K562 (cell line): ENCODE data around the gene ESRRB. TPM values are rescaled to one million over a fixed set of nuclear protein-coding genes. Genes with fewer than 3 reads are reported as not detected.

Source experiments
- ATAC-seq: fragments of 200-7000 bp; cut with Tn5 transposase; 3 replicates; pipeline ENCODE4 v1.9.1; 2020; ENCODE audit warnings: moderate library complexity
- BruUV-seq: library from RNA; stranded (reverse); fragments of 400-500 nt; replicated peaks from 2 replicates; lab custom pipeline; 2021; lab: Mats Ljungman, UMichigan
- CTCF ChIA-PET: fragments of 300-600 bp; formaldehyde crosslinking; extraction: SDS; loops from one replicate; lab custom pipeline; 2021; ENCODE audit warnings: low intra/inter-chr PET ratio; lab: Yijun Ruan, JAX
- POLR2A ChIA-PET: fragments of 300-600, 350-650 bp; sonication (Branson Sonifier 250); formaldehyde crosslinking; extraction: SDS; loops from one replicate; lab custom pipeline; 2021; ENCODE audit warnings: antibody characterized with exemption, inconsistent platforms; lab: Yijun Ruan, JAX
- DNase-seq, 4 experiments: peaks; one replicate each; pipeline versions ENCODE4 v3.0.0 to v3.0.0-alpha.2; 2011 to 2018; ENCODE audit warnings: low spot score in 3 of 4, mixed read lengths in 3 of 4; ENCODE audit errors: extremely low read depth in 1 of 4
- FAIRE-seq: peaks from 2 replicates; lab custom pipeline; 2011; peaks lifted over from hg19 to GRCh38; lab: Jason Lieb, UNC
- H2AFZ ChIP-seq: 2 replicates; pipeline ENCODE4 v1.6.0; 2011; ENCODE audit warnings: low read depth, low read length, control low read depth, inconsistent platforms
- H3K27ac ChIP-seq: fragments of 200-600 bp; 3 replicates; pipeline ENCODE4 v1.8.0; 2011; ENCODE audit warnings: low read depth, mild to moderate bottlenecking, control low read depth, inconsistent platforms, low read length, moderate library complexity, mixed read lengths; ENCODE audit errors: extremely low read depth
- H3K27me3 ChIP-seq, 2 experiments: fragments of 300-600 bp in 1 of 2; 2 replicates in 1 of 2; 3 replicates in 1 of 2; pipeline versions ENCODE4 v1.6.0 to v1.8.0; 2011; ENCODE audit warnings: inconsistent platforms in 2 of 2, low read length in 2 of 2, mild to moderate bottlenecking in 1 of 2, mixed read lengths in 1 of 2, moderate library complexity in 1 of 2; ENCODE audit not compliant: control insufficient read depth in 2 of 2, insufficient read depth in 2 of 2
- H3K36me3 ChIP-seq: fragments of 300-600 bp; 3 replicates; pipeline ENCODE4 v1.8.0; 2011; ENCODE audit warnings: mild to moderate bottlenecking, low read length, inconsistent platforms; ENCODE audit not compliant: control insufficient read depth, insufficient read depth
- H3K4me1 ChIP-seq, 2 experiments: fragments of 200-600 bp in 1 of 2; replicated peaks in 1 of 2; 2 replicates in 1 of 2; 3 replicates in 1 of 2; pipeline versions ENCODE4 v1.5.1 to v1.8.0; 2011; ENCODE audit warnings: inconsistent platforms in 2 of 2, low read length in 2 of 2, mild to moderate bottlenecking in 1 of 2, mixed read lengths in 1 of 2, moderate library complexity in 1 of 2; ENCODE audit not compliant: control insufficient read depth in 2 of 2, insufficient read depth in 2 of 2
- H3K4me2 ChIP-seq: 2 replicates; pipeline ENCODE4 v1.6.1; 2011; ENCODE audit warnings: low read length, control low read depth, inconsistent platforms, mixed read lengths; ENCODE audit not compliant: insufficient read depth
- H3K4me3 ChIP-seq: fragments of 200-600 bp; sonication (generic), shearing (Covaris generic); 2 replicates; pipeline ENCODE4 v1.5.1; 2016; ENCODE audit warnings: control low read depth, inconsistent platforms
- H3K79me2 ChIP-seq: fragments of 200-600 bp; 3 replicates; pipeline ENCODE4 v1.8.0; 2011; ENCODE audit warnings: low read length, inconsistent platforms; ENCODE audit not compliant: control insufficient read depth, insufficient read depth
- H3K9ac ChIP-seq, 2 experiments: 2 replicates each; pipeline versions ENCODE4 v1.6.0 to v1.6.1; 2011; ENCODE audit warnings: low read depth in 2 of 2, low read length in 2 of 2, control low read depth in 1 of 2, inconsistent platforms in 1 of 2, mild to moderate bottlenecking in 1 of 2, mixed read lengths in 1 of 2; ENCODE audit not compliant: insufficient read depth in 1 of 2
- H3K9me1 ChIP-seq: one replicate; pipeline ENCODE4 v1.6.0; 2011; ENCODE audit warnings: inconsistent platforms, mild to moderate bottlenecking, low read length, moderate library complexity; ENCODE audit not compliant: control insufficient read depth, insufficient read depth
- H3K9me3 ChIP-seq: replicated peaks from 2 replicates; pipeline ENCODE4 v1.5.1; 2011; ENCODE audit warnings: low read depth, low read length, inconsistent platforms; ENCODE audit not compliant: control insufficient read depth, insufficient read depth
- H4K20me1 ChIP-seq: replicated peaks from 2 replicates; pipeline ENCODE4 v1.6.1; 2011; ENCODE audit warnings: low read length, inconsistent platforms, mixed read lengths; ENCODE audit not compliant: control insufficient read depth, insufficient read depth
- ESRRA ChIP-seq: fragments of 450-650 bp; IDR thresholded peaks from 2 replicates; pipeline ENCODE4 v1.6.1; 2014; ENCODE audit warnings: low read depth, mild to moderate bottlenecking, moderate library complexity, borderline replicate concordance
- FOSL1 ChIP-seq: fragments of 200-800 bp; sonication (Bioruptor generic); conservative IDR thresholded peaks from 2 replicates; pipeline ENCODE4 v1.6.1; 2016; ENCODE audit warnings: missing genetic modification characterization, missing compliant biosample characterization
- GATA2 ChIP-seq: sonication (generic); formaldehyde crosslinking; IDR thresholded peaks from 2 replicates; pipeline ENCODE4 v1.4.0; 2020; ENCODE audit warnings: mild to moderate bottlenecking, missing genetic modification reagents
- NBN ChIP-seq: fragments of 450-650 bp; IDR thresholded peaks from 2 replicates; pipeline ENCODE4 v1.6.1; 2016; ENCODE audit warnings: low read depth, mild to moderate bottlenecking
- PHB ChIP-seq: fragments of 250-450 bp; sonication (Bioruptor Pico); IDR thresholded peaks from 2 replicates; pipeline ENCODE4 v1.5.0; 2021
- PRDM10 ChIP-seq: fragments of 450-650 bp; IDR thresholded peaks from 2 replicates; pipeline ENCODE4 v1.6.1; 2018; ENCODE audit not compliant: partially characterized antibody
- RBM25 ChIP-seq: fragments of 200-400 bp; formaldehyde crosslinking; IDR thresholded peaks from 2 replicates; pipeline ENCODE4 v1.6.1; 2018; ENCODE audit warnings: low read length, low read depth, moderate library complexity; ENCODE audit not compliant: severe bottlenecking
- ZKSCAN1 ChIP-seq: fragments of 150-350 bp; IDR thresholded peaks from 2 replicates; pipeline ENCODE4 v1.6.1; 2016; ENCODE audit warnings: low read depth, low read length
- ZNF165 ChIP-seq: fragments of 250-450 bp; sonication (Bioruptor Pico); IDR thresholded peaks from 2 replicates; pipeline ENCODE4 v1.4.0; 2020; ENCODE audit warnings: borderline replicate concordance
- ZNF280B ChIP-seq: fragments of 250-450 bp; sonication (Bioruptor Pico); IDR thresholded peaks from 2 replicates; pipeline ENCODE4 v1.5.1; 2021; ENCODE audit warnings: mild to moderate bottlenecking
- ZZZ3 ChIP-seq: fragments of 450-650 bp; IDR thresholded peaks from 2 replicates; pipeline ENCODE4 v1.6.1; 2016; ENCODE audit warnings: antibody characterized with exemption, mild to moderate bottlenecking, moderate library complexity
- WGBS: fragments of 100-300 bp; shearing (Covaris generic); methylation state at CpG from one replicate; pipeline ENCODE4 v1.1.6; 2016; ENCODE audit warnings: low coverage, mixed read lengths; ENCODE audit not compliant: insufficient coverage; ENCODE audit errors: missing lambda C conversion rate; 5-methylcytosine and 5-hydroxymethylcytosine counted together
- in situ Hi-C: fragments of 300-500 bp; cut with MboI; formaldehyde crosslinking; loops from 4 replicates; pipeline ENCODE4 v1.15.0; 2018; ENCODE audit warnings: inconsistent platforms, mixed read lengths
- intact Hi-C: fragments of 100-400 bp; cut with micrococcal nuclease; formaldehyde crosslinking; loops from 2 replicates; pipeline ENCODE4 v1.14.2; 2022
- polyA plus RNA-seq, 8 experiments: library from polyadenylated mRNA; depleted of rRNA in 4 of 8; stranded (reverse) in 5 of 8; unstranded in 3 of 8; fragments of >200 nt; fragmentation: Nextera tagmentation in 2 of 8; fragmentation: Illumina TruSeq in 1 of 8; extraction: Ambion mirVana in 2 of 8; extraction: Trizol in 1 of 8; gene quantifications; 2 replicates each; pipeline versions ENCODE4 v1.2.1 to v1.2.3, GENCODE V29; 2011 to 2014; ENCODE audit warnings: inconsistent platforms in 1 of 8, missing spikeins in 1 of 8
- total RNA-seq, 7 experiments: library from RNA; depleted of rRNA in 6 of 7; stranded (reverse); fragments of >200 nt in 6 of 7; fragmentation: Illumina TruSeq in 2 of 7; extraction: Trizol in 2 of 7; gene quantifications; 2 replicates each; pipeline versions ENCODE4 v1.2.1 to v1.2.3, GENCODE V29; 2011 to 2021; ENCODE audit warnings: low replicate concordance in 1 of 7

The ESRRB gene
- total and polyA plus RNA-seq, 9 of the 15 experiments (the other 6 are each of a cell fraction or from before 2014, with no cell fraction given), result 3.2 to 24.7 (median 14.5) TPM

DNA sequence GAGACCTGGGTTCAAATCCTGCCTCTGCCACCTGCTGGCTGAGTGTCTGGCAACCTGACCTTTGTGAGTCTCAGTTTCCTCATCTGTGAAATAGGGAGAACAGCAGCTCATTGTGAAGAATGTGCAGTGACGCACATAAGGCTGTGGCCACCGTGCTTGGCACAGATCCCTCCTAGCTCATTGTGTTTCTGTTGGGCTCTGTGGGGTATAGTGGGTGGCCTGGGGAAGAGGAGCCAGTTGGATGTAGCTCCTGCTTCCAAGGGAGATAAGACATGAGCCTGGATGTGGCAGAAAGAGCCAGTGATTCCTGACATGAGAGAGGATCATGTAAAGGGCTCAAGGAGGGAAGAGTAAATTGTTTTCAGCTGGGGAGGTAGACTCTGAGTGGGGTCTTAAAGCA lies 120.0 kb downstream of the ESRRB start:
- no peak overlapping the region for H3K4me2 ChIP-seq
- no peaks in the 10 kb centered on the region for H3K9me3 ChIP-seq
- no peak for TF ChIP-seq PHB (CRISPR knock-in tag)
- TF ChIP-seq ESRRA, result peak; percentile 54; the same call in 1 of the 2 replicates
- TF ChIP-seq RBM25, result peak; percentile 18
- no peak for ATAC-seq
- H3K9ac ChIP-seq, result no peak overlapping the region
- FAIRE-seq, result no peak
- DNase-seq, result no peak
- POLR2A ChIA-PET, result interaction anchor here (0.6 kb wide), 2 partner anchors 9 to 12 kb away, joined by 3 read pairs; no protein-coding TSS in a partner anchor
- H3K4me3 ChIP-seq, result no peak overlapping the region
- in situ Hi-C loops (no loop called here), intact Hi-C loops (no loop called here)
- H4K20me1 ChIP-seq, result no peaks in the 10 kb centered on the region
- whole genome bisulfite sequencing, result 86% methylated on average over 2 of the region's 2 CpGs
- H3K4me1 ChIP-seq, result peaks cover 0 to 5% of the 10 kb centered on the region in 2 experiments; a peak in 1 of 5 replicates
- no peaks in the 10 kb centered on the region for H3K27me3 ChIP-seq
- CTCF ChIA-PET, result no interaction called here
- BruUV-seq, result no TSS peak
- H3K79me2 ChIP-seq, result no peaks in the 10 kb centered on the region
- no peak overlapping the region for H3K27ac ChIP-seq
- H3K36me3 ChIP-seq, result peaks cover 10% of the 10 kb centered on the region; the same call in 1 of the 3 replicates
- no peak overlapping the region for H2AFZ ChIP-seq
- H3K9me1 ChIP-seq, result no peaks in the 10 kb centered on the region

DNA sequence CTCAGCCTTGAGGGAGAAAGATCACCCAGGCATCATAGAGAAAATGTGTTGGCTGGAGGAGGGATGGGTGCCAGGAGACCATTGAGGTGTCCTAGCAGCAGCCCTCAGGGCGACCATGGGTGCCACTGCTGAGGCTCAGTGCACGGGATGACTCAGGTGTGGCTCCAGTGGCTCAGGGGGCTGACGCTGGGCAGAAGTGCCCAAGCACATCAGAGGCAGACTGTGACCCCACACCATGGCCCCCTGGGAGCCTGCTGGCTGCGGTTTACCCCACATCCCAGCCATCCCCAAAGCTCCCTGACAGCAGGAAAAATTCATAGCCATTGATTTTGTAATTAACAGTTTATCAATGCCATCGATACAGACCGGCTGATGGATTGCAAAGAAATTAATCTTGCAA lies 120.7 kb downstream of the ESRRB start:
- ChIA-PET POLR2A (interaction anchor here (0.6 kb wide), 1 partner anchor 13 kb away, joined by 3 read pairs; no protein-coding TSS in a partner anchor), CTCF (no interaction called here)
- BruUV-seq, result no TSS peak
- FAIRE-seq (no peak), DNase-seq (no peak), ATAC-seq (no peak)
- H3K4me3 ChIP-seq, result no peak overlapping the region
- H3K9me3 ChIP-seq, result no peaks in the 10 kb centered on the region
- no peaks in the 10 kb centered on the region for H3K27me3 ChIP-seq
- peaks cover 0 to under 1% of the 10 kb centered on the region in 2 experiments; a peak in 1 of 5 replicates for H3K4me1 ChIP-seq
- H4K20me1 ChIP-seq, result no peaks in the 10 kb centered on the region
- no peak overlapping the region for H3K27ac ChIP-seq
- intact Hi-C loops, result no loop called here
- H2AFZ ChIP-seq, result no peak overlapping the region
- no peaks in the 10 kb centered on the region for H3K9me1 ChIP-seq
- H3K4me2 ChIP-seq, result no peak overlapping the region
- no peaks in the 10 kb centered on the region for H3K79me2 ChIP-seq
- H3K9ac ChIP-seq, result peak overlapping the region in 1 of 2 experiments; percentile 35; a peak in 1 of 4 replicates
- in situ Hi-C loops, result no loop called here
- peaks cover 8% of the 10 kb centered on the region; the same call in 1 of the 3 replicates for H3K36me3 ChIP-seq
- whole genome bisulfite sequencing, result 89% methylated on average over 3 of the region's 6 CpGs
- no peak for TF ChIP-seq PRDM10
- no peak for TF ChIP-seq NBN
- TF ChIP-seq ZNF280B, result no peak
- no peak for TF ChIP-seq ZZZ3
- no peak for TF ChIP-seq FOSL1 (tag)
- TF ChIP-seq GATA2 (CRISPR knock-in tag), result no peak
- TF ChIP-seq ZNF165 (CRISPR knock-in tag), result no peak
- no peak for TF ChIP-seq ZKSCAN1
